IMR-90 (cell line): ENCODE measurements around the gene SCFD2. TPM values are rescaled to one million over a fixed set of nuclear protein-coding genes. Genes with fewer than 3 reads are reported as not detected.

Experiments
- ATAC-seq: fragments of 200-7000 bp; cut with Tn5 transposase; 2 replicates; pipeline ENCODE4 v1.9.1; 2020; ENCODE audit warnings: low read depth, mild to moderate bottlenecking, moderate library complexity
- BruUV-seq: library from RNA; stranded (reverse); fragments of 400-500 nt; replicated peaks from 2 replicates; lab custom pipeline; 2021; lab: Mats Ljungman, UMichigan
- CTCF ChIA-PET: fragments of 300-600 bp; formaldehyde crosslinking; extraction: SDS; loops from one replicate; lab custom pipeline; 2021; ENCODE audit warnings: antibody characterized with exemption; lab: Yijun Ruan, JAX
- POLR2A ChIA-PET: fragments of 300-600 bp; sonication (Branson Sonifier 250); formaldehyde crosslinking; loops from one replicate; lab custom pipeline; 2022; ENCODE audit warnings: antibody characterized with exemption; ENCODE audit not compliant: unreplicated experiment; lab: Charles Lee
- DNase-seq: peaks from one replicate; pipeline ENCODE4 v3.0.0; 2013
- H2AFZ ChIP-seq: replicated peaks from 2 replicates; pipeline ENCODE3; 2013; ENCODE audit warnings: low read length, mild to moderate bottlenecking; ENCODE audit not compliant: poor library complexity
- H2AK5ac ChIP-seq: 2 replicates; pipeline ENCODE4 v1.6.1; 2013; ENCODE audit warnings: low read depth, low read length, inconsistent platforms
- H2AK9ac ChIP-seq: replicated peaks from 2 replicates; pipeline ENCODE3; 2013; ENCODE audit warnings: mild to moderate bottlenecking, low read depth, low read length, moderate library complexity; ENCODE audit not compliant: poor library complexity
- H2BK120ac ChIP-seq: 2 replicates; pipeline ENCODE4 v1.6.1; 2013; ENCODE audit warnings: low read depth, low read length, inconsistent platforms
- H2BK15ac ChIP-seq: 3 replicates; pipeline ENCODE4 v1.6.1; 2013; ENCODE audit warnings: low read depth, low read length, inconsistent platforms
- H2BK20ac ChIP-seq: 2 replicates; pipeline ENCODE4 v1.6.1; 2013; ENCODE audit warnings: low read depth, mild to moderate bottlenecking, inconsistent platforms, low read length, moderate library complexity
- H2BK5ac ChIP-seq: 2 replicates; pipeline ENCODE4 v1.6.1; 2013; ENCODE audit warnings: mild to moderate bottlenecking, low read depth, low read length, inconsistent platforms; ENCODE audit not compliant: poor library complexity, severe bottlenecking
- H3K14ac ChIP-seq: replicated peaks from 2 replicates; pipeline ENCODE4 v1.6.1; 2013; ENCODE audit warnings: low read depth, low read length, inconsistent platforms
- H3K18ac ChIP-seq: 2 replicates; pipeline ENCODE4 v1.6.1; 2013; ENCODE audit warnings: low read depth, low read length, control low read depth
- H3K23ac ChIP-seq: 2 replicates; pipeline ENCODE4 v1.6.1; 2013; ENCODE audit warnings: low read depth, low read length, inconsistent platforms
- H3K27ac ChIP-seq: 2 replicates; pipeline ENCODE4 v1.5.1; 2013; ENCODE audit warnings: mild to moderate bottlenecking, control low read depth, low read length; ENCODE audit not compliant: insufficient read depth
- H3K27me3 ChIP-seq: 2 replicates; pipeline ENCODE4 v1.6.1; 2013; ENCODE audit warnings: low read length; ENCODE audit not compliant: control insufficient read depth, insufficient read depth
- H3K36me3 ChIP-seq: 2 replicates; pipeline ENCODE4 v1.6.1; 2013; ENCODE audit warnings: low read length, mixed read lengths; ENCODE audit not compliant: control insufficient read depth, insufficient read depth
- H3K4ac ChIP-seq: 2 replicates; pipeline ENCODE4 v1.6.1; 2013; ENCODE audit warnings: low read depth, low read length, inconsistent platforms
- H3K4me1 ChIP-seq: 2 replicates; pipeline ENCODE4 v1.6.1; 2013; ENCODE audit warnings: low read length, mixed read lengths; ENCODE audit not compliant: control insufficient read depth, insufficient read depth
- H3K4me2 ChIP-seq: 2 replicates; pipeline ENCODE4 v1.6.1; 2013; ENCODE audit warnings: low read depth, mild to moderate bottlenecking, control low read depth, low read length, moderate library complexity
- H3K4me3 ChIP-seq: 2 replicates; pipeline ENCODE4 v1.5.1; 2013; ENCODE audit warnings: low read depth, mild to moderate bottlenecking, control low read depth, low read length, moderate library complexity; ENCODE audit not compliant: insufficient read depth
- H3K56ac ChIP-seq: 2 replicates; pipeline ENCODE4 v1.6.1; 2013; ENCODE audit warnings: low read length, inconsistent platforms; ENCODE audit not compliant: insufficient read depth; ENCODE audit errors: extremely low read depth
- H3K79me1 ChIP-seq, 2 experiments: 2 replicates each; pipeline ENCODE4 v1.6.1; 2013; ENCODE audit warnings: low read length in 2 of 2, inconsistent platforms in 1 of 2, low read depth in 1 of 2
- H3K9ac ChIP-seq: 2 replicates; pipeline ENCODE4 v1.6.1; 2013; ENCODE audit warnings: low read depth, low read length, control low read depth
- H3K9me1 ChIP-seq: 2 replicates; pipeline ENCODE4 v1.6.1; 2013; ENCODE audit warnings: low read length, inconsistent platforms; ENCODE audit not compliant: insufficient read depth
- H3K9me3 ChIP-seq: 2 replicates; pipeline ENCODE4 v1.6.1; 2013; ENCODE audit warnings: low read length; ENCODE audit not compliant: control insufficient read depth, insufficient read depth
- H4K20me1 ChIP-seq: 2 replicates; pipeline ENCODE4 v1.6.1; 2013; ENCODE audit warnings: low read length, inconsistent platforms; ENCODE audit not compliant: insufficient read depth
- H4K5ac ChIP-seq: 2 replicates; pipeline ENCODE4 v1.6.1; 2013; ENCODE audit warnings: mild to moderate bottlenecking, low read depth, low read length, control low read depth
- H4K8ac ChIP-seq, 2 experiments: 2 replicates each; pipeline ENCODE4 v1.6.1; 2013; ENCODE audit warnings: low read depth in 2 of 2, low read length in 2 of 2, control low read depth in 1 of 2, inconsistent platforms in 1 of 2
- H4K91ac ChIP-seq: 2 replicates; pipeline ENCODE4 v1.6.1; 2013; ENCODE audit warnings: low read depth, low read length, inconsistent platforms; ENCODE audit not compliant: insufficient read depth
- CEBPB ChIP-seq: IDR thresholded peaks from 2 replicates; pipeline ENCODE4 v1.6.1; 2012; ENCODE audit warnings: low read depth, low read length, improper control_type of control experiment
- NFE2L2 ChIP-seq: fragments of 150-350 bp; IDR thresholded peaks from 2 replicates; pipeline ENCODE4 v1.6.1; 2016; ENCODE audit warnings: low read depth, mild to moderate bottlenecking, low read length
- SMC3 ChIP-seq: fragments of 150-350 bp; IDR thresholded peaks from 2 replicates; pipeline ENCODE4 v1.6.1; 2016; ENCODE audit warnings: low read depth, mild to moderate bottlenecking, antibody characterized with exemption, low read length, moderate library complexity
- WGBS, 2 experiments: methylation state at CpG; one replicate each; pipeline versions ENCODE4 v1.1.5 to v1.1.7; 2013; ENCODE audit warnings: missing lambda C conversion rate in 2 of 2; ENCODE audit not compliant: insufficient read length in 1 of 2; ENCODE audit errors: extremely low coverage in 2 of 2; 5-methylcytosine and 5-hydroxymethylcytosine counted together
- dilution Hi-C: fragments of 300-500 bp; cut with HindIII; formaldehyde crosslinking; loops from one replicate; pipeline ENCODE4 v1.14.3; 2018; ENCODE audit warnings: low sequenced_read_pairs; ENCODE audit not compliant: unreplicated experiment
- in situ Hi-C: fragments of 300-500 bp; cut with MboI; formaldehyde crosslinking; loops from 3 replicates; pipeline ENCODE4 v1.14.3; 2019; ENCODE audit warnings: low sequenced_read_pairs, inconsistent platforms, mixed read lengths
- intact Hi-C: fragments of 100-400 bp; cut with micrococcal nuclease; formaldehyde crosslinking; loops from 2 replicates; pipeline ENCODE4 v1.10.0; 2022
- polyA plus RNA-seq, 3 experiments: library from polyadenylated mRNA; depleted of rRNA; stranded (reverse); fragments of >200 nt; gene quantifications; 2 replicates each; pipeline ENCODE4 v1.2.3, GENCODE V29; 2012; ENCODE audit warnings: low replicate concordance in 1 of 3
- total RNA-seq: library from RNA; depleted of rRNA; stranded (reverse); fragments of >200 nt; gene quantifications from 2 replicates; pipeline ENCODE4 v1.2.3, GENCODE V29; 2012

SCFD2 gene
- total and polyA plus RNA-seq, 2 of the 4 experiments (the other 2 are of a cell fraction), result 18.9 to 62.4 TPM

- POLR2A ChIA-PET, result interaction anchor here (0.5 kb wide), 2 partner anchors 769 to 1213 kb away, joined by 3 read pairs; partner anchors contain the start of gene PDGFRA
These were observed 349.6 kb downstream of the SCFD2 start for GRCh38 chr4:53016099-53016820.

More at GRCh38 chr4:53016099-53016820, 349.6 kb downstream of the SCFD2 start:
- ATAC-seq (no peak), DNase-seq (no peak)
- dilution Hi-C loops, result no loop called here
- peaks cover 6 to 22% of the 10 kb centered on the region in 2 experiments; a peak in 2 of 4 replicates for H3K79me1 ChIP-seq
- no peaks in the 10 kb centered on the region for H4K20me1 ChIP-seq
- H3K9me3 ChIP-seq, result no peaks in the 10 kb centered on the region
- peaks cover 3% of the 10 kb centered on the region; the same call in 1 of the 2 replicates for H3K9me1 ChIP-seq
- no peak overlapping the region for H3K4me3 ChIP-seq
- no CpG with 5 or more reads among the region's 5 CpGs for WGBS, 2 experiments
- intact Hi-C loops, result loop anchor here (5.0 kb wide), 3 partner anchors 351 to 766 kb away; partner anchors contain the start of gene SCFD2
- no peak overlapping the region for H3K9ac ChIP-seq
- peaks cover 28% of the 10 kb centered on the region for H3K4me1 ChIP-seq
- no peak overlapping the region for H3K27ac ChIP-seq
- CTCF ChIA-PET, result interaction anchor here (0.9 to 1.7 kb wide), 4 partner anchors 330 to 1202 kb away, joined by 3 to 5 read pairs (median 4); no protein-coding TSS in a partner anchor
- H2BK20ac ChIP-seq, result 0 out of 2 replicates have a peak overlapping the region, but pooled peaks have one; percentile 29
- no peak overlapping the region for H4K91ac ChIP-seq
- in situ Hi-C loops, result loop anchor here (5.0 to 25.0 kb wide), 3 partner anchors 889 to 1211 kb away; partner anchors contain the start of genes CHIC2 and PDGFRA
- H2BK5ac ChIP-seq, result peak overlapping the region; percentile 37
- H4K8ac ChIP-seq, result peak overlapping the region in 1 of 2 experiments; percentile 12; a peak in 1 of 4 replicates
- no peak overlapping the region for H4K5ac ChIP-seq
- peak overlapping the region; percentile 49; the same call in 1 of the 2 replicates for H2BK120ac ChIP-seq
- H3K56ac ChIP-seq, result no peak overlapping the region
- no TSS peak for BruUV-seq
- no peak overlapping the region for H2AK5ac ChIP-seq
- H3K14ac ChIP-seq, result no peak overlapping the region; the same call in 1 of the 2 replicates
- no peak overlapping the region for H3K23ac ChIP-seq
- no peak overlapping the region for H2AFZ ChIP-seq
- H3K4ac ChIP-seq, result no peak overlapping the region
- peak overlapping the region; percentile 9; the same call in 1 of the 2 replicates for H3K18ac ChIP-seq
- H2AK9ac ChIP-seq, result no peak overlapping the region
- no peak overlapping the region for H2BK15ac ChIP-seq
- H3K4me2 ChIP-seq, result no peak overlapping the region
- no peaks in the 10 kb centered on the region for H3K27me3 ChIP-seq
- no peaks in the 10 kb centered on the region for H3K36me3 ChIP-seq
- TF ChIP-seq NFE2L2, result no peak
- TF ChIP-seq SMC3, result no peak
- no peak for TF ChIP-seq CEBPB
